ENCODE measurements around the gene KRTAP6-2. TPM values are rescaled to one million over a fixed set of nuclear protein-coding genes. Genes with fewer than 3 reads are reported as not detected.

KRTAP6-2 gene, protein sequence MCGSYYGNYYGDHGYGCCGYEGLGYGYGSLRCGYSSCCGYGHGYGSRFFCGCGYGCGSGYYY
- total RNA-seq: not detected

DNA sequence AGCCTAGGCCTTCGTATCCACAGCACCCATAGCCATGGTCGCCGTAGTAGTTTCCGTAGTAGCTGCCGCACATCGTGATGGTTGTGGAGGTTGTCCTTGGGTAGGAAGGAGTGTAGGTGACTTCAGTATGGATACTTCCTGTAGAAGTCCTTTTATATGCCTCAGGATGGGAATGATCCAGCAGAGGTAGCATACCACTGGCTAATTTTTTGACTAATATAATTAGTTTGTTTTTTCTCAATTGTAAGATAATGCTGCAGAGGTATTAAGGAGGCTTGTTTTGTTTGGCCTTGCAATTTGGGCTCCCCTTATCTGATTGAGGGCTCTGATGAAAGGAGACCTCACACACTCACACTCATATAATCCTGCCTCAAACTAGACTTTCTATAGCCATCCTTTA, at the start of gene KRTAP6-2:
Gene KRTAP6-2 (minus strand): TSS at position 101 of the 400 bp plus-strand sequence. CDS start 28 bp downstream, at position 73.
- H3K27me3 ChIP-seq: no peaks in the 10 kb centered on the region
- no peaks in the 10 kb centered on the region for H3K4me1 ChIP-seq
- no peak for DNase-seq
- no peaks in the 10 kb centered on the region for H3K36me3 ChIP-seq
- H3K27ac ChIP-seq: no peak within 1 kb of the TSS
- TF ChIP-seq, protein P1, sequence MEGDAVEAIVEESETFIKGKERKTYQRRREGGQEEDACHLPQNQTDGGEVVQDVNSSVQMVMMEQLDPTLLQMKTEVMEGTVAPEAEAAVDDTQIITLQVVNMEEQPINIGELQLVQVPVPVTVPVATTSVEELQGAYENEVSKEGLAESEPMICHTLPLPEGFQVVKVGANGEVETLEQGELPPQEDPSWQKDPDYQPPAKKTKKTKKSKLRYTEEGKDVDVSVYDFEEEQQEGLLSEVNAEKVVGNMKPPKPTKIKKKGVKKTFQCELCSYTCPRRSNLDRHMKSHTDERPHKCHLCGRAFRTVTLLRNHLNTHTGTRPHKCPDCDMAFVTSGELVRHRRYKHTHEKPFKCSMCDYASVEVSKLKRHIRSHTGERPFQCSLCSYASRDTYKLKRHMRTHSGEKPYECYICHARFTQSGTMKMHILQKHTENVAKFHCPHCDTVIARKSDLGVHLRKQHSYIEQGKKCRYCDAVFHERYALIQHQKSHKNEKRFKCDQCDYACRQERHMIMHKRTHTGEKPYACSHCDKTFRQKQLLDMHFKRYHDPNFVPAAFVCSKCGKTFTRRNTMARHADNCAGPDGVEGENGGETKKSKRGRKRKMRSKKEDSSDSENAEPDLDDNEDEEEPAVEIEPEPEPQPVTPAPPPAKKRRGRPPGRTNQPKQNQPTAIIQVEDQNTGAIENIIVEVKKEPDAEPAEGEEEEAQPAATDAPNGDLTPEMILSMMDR (IDR thresholded peaks at IDR 0.05): no peak
- no peaks in the 10 kb centered on the region for H3K9me3 ChIP-seq
- intact Hi-C loops (cut with DNase I): no loop called here
- H3K9ac ChIP-seq (ENCODE audit: low read depth in 2 of 2, low read length in 2 of 2): no peak within 1 kb of the TSS
- H3K4me3 ChIP-seq: no peak within 1 kb of the TSS

DNA sequence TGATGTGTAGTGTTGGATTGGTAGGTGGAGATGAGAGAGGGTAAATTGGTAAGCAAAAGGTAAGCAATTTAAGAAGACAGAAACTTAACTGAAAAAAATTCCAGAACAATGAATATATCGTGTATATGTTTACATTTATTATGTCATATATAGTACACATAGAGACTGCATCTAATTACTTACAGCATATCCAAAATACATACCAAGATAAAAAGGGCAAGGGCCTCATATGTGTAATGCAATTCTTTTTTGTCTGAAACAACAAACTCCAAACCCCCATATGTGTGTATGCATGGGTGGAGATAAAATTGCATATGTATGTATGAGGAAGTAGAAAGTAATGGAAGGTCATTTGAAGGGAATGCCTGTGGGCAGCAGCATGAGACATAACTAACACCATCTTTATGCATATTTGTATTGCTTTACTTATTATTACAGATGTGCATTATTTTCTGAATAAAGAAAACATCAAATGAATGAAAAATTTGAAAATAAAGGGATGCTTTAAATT, 48.3 kb upstream of the KRTAP6-2 start:
- no peak overlapping the region for H3K4me3 ChIP-seq
- no peak overlapping the region for H3K9ac ChIP-seq (ENCODE audit: low read depth in 2 of 2, low read length in 2 of 2)
- no peaks in the 10 kb centered on the region for H3K9me3 ChIP-seq
- no peak overlapping the region for H3K27ac ChIP-seq
- TF ChIP-seq, protein P1 (IDR thresholded peaks at IDR 0.05): no peak
- no peaks in the 10 kb centered on the region for H3K36me3 ChIP-seq
- no peak for DNase-seq
- no peaks in the 10 kb centered on the region for H3K27me3 ChIP-seq
- intact Hi-C loops (cut with DNase I): no loop called here
- H3K4me1 ChIP-seq: no peaks in the 10 kb centered on the region

DNA sequence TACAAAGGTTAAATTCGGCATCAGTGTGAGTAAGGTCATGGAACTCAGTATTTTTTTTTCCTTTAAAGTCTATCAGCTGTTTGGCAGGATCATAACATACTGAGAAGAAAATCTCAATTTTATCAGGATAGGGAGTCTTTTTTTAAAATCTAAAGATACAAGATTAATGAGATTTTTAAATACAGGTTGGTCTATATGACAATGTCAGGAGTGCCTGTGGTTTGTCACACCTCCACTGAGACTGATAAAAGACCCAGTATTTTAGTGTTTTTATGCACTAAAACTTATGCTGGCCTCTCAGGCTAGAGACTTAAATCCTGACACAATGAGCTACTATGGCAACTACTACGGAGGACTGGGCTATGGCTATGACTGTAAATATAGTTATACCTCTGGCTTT, 43.9 kb upstream of the KRTAP6-2 start, which contains the start of gene KRTAP20-3:
Gene KRTAP20-3 (plus strand): TSS at position 301 of the 400 bp plus-strand sequence.
- Histone ChIP-seq H3K36me3 (no peaks in the 10 kb centered on the region), H3K27me3 (no peaks in the 10 kb centered on the region), H3K9me3 (no peaks in the 10 kb centered on the region), H3K27ac (no peak within 1 kb of the TSS), H3K9ac (ENCODE audit: low read depth in 2 of 2, low read length in 2 of 2) (no peak within 1 kb of the TSS), H3K4me3 (no peak within 1 kb of the TSS), H3K4me1 (no peaks in the 10 kb centered on the region)
- TF ChIP-seq, protein P1 (IDR thresholded peaks at IDR 0.05): no peak
- intact Hi-C loops (cut with DNase I): no loop called here
- DNase-seq: no peak

- H3K27ac ChIP-seq: no peak overlapping the region
- intact Hi-C loops (cut with DNase I): no loop called here
- no peaks in the 10 kb centered on the region for H3K27me3 ChIP-seq
- H3K4me1 ChIP-seq: no peaks in the 10 kb centered on the region
- H3K36me3 ChIP-seq: no peaks in the 10 kb centered on the region
- no peaks in the 10 kb centered on the region for H3K9me3 ChIP-seq
- no peak for DNase-seq
- no peak overlapping the region for H3K9ac ChIP-seq (ENCODE audit: low read depth in 2 of 2, low read length in 2 of 2)
- TF ChIP-seq, protein P1 (IDR thresholded peaks at IDR 0.05): no peak
- no peak overlapping the region for H3K4me3 ChIP-seq
Measured at GRCh38 chr21:30638686-30639085, 40.0 kb upstream of the KRTAP6-2 start.

- Histone ChIP-seq H3K4me1 (no peaks in the 10 kb centered on the region), H3K36me3 (no peaks in the 10 kb centered on the region), H3K4me3 (no peak within 1 kb of the TSS), H3K9me3 (no peaks in the 10 kb centered on the region), H3K27ac (no peak within 1 kb of the TSS), H3K9ac (ENCODE audit: low read depth in 2 of 2, low read length in 2 of 2) (no peak within 1 kb of the TSS), H3K27me3 (no peaks in the 10 kb centered on the region)
- TF ChIP-seq, protein P1 (IDR thresholded peaks at IDR 0.05): no peak
- DNase-seq: no peak
- intact Hi-C loops (cut with DNase I): no loop called here
Measured at GRCh38 chr21:30634906-30635305, 36.2 kb upstream of the KRTAP6-2 start, which contains the start of gene KRTAP20-2. Gene KRTAP20-2, plus strand, starts transcription at chr21:30635206. Its CDS starts 58 bp downstream, at chr21:30635264.
